NT2/D1 (cell line): ENCODE data around the gene C9orf50.

Experiments used
- YY1 ChIP-seq: IDR thresholded peaks from 2 replicates; pipeline ENCODE4 v1.6.1; 2011; ENCODE audit not compliant: insufficient read length, insufficient read depth
- ZNF274 ChIP-seq: IDR thresholded peaks from 2 replicates; pipeline ENCODE4 v1.6.1; 2011; ENCODE audit warnings: mild to moderate bottlenecking, low read depth, low read length

- no peak for TF ChIP-seq ZNF274
- no peak for TF ChIP-seq YY1
Measured at GRCh38 chr9:129630967-129631673, 10.2 kb upstream of the C9orf50 start.
